ENCODE data around the gene RBM33.

RBM33 gene

DNA sequence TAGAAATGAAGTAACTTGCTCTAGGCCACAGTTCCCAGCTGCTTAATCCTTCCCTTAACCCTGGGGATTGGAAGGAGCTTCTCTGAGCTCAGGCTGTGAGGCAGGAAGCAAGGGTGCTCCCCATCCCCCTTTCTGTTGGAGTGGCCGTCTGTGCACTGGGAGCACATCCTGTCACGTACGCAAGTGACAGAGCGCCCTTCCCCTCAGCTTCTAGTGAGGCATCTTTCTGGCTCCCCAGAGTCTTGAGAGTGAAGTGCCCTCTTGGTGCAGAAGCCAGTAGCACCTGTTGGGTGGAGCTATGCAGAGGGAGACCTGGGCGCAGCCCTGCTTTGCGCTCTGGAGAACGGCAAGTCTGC is 120.0 kb downstream of the RBM33 start:
- TF ChIP-seq YY1 (IDR thresholded peaks at IDR 0.05; ENCODE audit: low read depth) (no peak), EGR1 (IDR thresholded peaks at IDR 0.05) (no peak), TEAD4 (IDR thresholded peaks at IDR 0.05) (no peak), ZBTB7A (IDR thresholded peaks at IDR 0.05; ENCODE audit: low read depth) (no peak), RAD21 (IDR thresholded peaks at IDR 0.05; ENCODE audit: low read depth) (no peak), TCF12 (IDR thresholded peaks at IDR 0.05; ENCODE audit: low read depth) (no peak), CREB1 (IDR thresholded peaks at IDR 0.05; ENCODE audit: low read depth) (no peak), CEBPB (IDR thresholded peaks at IDR 0.05) (no peak), NFIC (IDR thresholded peaks at IDR 0.05) (no peak), TAF1 (IDR thresholded peaks at IDR 0.05; ENCODE audit: low read depth) (no peak), FOXM1 (IDR thresholded peaks at IDR 0.05; ENCODE audit: borderline replicate concordance, low read depth) (no peak), EP300 (IDR thresholded peaks at IDR 0.05; ENCODE audit: borderline replicate concordance) (no peak)
- TF ChIP-seq, protein P1, sequence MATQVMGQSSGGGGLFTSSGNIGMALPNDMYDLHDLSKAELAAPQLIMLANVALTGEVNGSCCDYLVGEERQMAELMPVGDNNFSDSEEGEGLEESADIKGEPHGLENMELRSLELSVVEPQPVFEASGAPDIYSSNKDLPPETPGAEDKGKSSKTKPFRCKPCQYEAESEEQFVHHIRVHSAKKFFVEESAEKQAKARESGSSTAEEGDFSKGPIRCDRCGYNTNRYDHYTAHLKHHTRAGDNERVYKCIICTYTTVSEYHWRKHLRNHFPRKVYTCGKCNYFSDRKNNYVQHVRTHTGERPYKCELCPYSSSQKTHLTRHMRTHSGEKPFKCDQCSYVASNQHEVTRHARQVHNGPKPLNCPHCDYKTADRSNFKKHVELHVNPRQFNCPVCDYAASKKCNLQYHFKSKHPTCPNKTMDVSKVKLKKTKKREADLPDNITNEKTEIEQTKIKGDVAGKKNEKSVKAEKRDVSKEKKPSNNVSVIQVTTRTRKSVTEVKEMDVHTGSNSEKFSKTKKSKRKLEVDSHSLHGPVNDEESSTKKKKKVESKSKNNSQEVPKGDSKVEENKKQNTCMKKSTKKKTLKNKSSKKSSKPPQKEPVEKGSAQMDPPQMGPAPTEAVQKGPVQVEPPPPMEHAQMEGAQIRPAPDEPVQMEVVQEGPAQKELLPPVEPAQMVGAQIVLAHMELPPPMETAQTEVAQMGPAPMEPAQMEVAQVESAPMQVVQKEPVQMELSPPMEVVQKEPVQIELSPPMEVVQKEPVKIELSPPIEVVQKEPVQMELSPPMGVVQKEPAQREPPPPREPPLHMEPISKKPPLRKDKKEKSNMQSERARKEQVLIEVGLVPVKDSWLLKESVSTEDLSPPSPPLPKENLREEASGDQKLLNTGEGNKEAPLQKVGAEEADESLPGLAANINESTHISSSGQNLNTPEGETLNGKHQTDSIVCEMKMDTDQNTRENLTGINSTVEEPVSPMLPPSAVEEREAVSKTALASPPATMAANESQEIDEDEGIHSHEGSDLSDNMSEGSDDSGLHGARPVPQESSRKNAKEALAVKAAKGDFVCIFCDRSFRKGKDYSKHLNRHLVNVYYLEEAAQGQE (IDR thresholded peaks at IDR 0.05; ENCODE audit: low read depth) = no peak
- TF ChIP-seq, protein P2, sequence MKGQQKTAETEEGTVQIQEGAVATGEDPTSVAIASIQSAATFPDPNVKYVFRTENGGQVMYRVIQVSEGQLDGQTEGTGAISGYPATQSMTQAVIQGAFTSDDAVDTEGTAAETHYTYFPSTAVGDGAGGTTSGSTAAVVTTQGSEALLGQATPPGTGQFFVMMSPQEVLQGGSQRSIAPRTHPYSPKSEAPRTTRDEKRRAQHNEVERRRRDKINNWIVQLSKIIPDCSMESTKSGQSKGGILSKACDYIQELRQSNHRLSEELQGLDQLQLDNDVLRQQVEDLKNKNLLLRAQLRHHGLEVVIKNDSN (IDR thresholded peaks at IDR 0.05) = no peak
- TF ChIP-seq, protein P3, sequence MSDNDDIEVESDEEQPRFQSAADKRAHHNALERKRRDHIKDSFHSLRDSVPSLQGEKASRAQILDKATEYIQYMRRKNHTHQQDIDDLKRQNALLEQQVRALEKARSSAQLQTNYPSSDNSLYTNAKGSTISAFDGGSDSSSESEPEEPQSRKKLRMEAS (IDR thresholded peaks at IDR 0.05) = no peak

DNA sequence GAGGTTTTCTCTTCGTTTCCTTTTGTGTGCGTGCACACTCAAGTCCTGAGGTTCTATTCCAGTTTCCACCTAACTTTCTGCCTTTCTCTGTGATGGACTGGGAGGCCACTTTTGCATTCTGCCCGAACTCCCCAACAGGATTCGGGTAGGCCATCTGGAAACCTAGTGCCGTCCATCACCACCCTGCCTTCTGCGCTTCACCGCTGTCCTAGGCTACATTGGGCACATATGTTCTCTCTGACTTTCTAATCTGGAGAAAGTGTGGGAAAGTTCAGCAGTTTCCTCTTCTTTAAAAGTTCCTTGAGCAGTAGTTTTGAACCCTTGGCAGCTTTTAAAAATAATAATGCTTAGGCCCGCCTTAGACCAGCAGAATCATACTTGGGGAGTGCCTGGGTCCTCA is 121.0 kb downstream of the RBM33 start:
- no peak for TF ChIP-seq ZBTB7A (IDR thresholded peaks at IDR 0.05; ENCODE audit: low read depth)
- TF ChIP-seq TCF12 (IDR thresholded peaks at IDR 0.05; ENCODE audit: low read depth) = no peak
- TF ChIP-seq, protein P1 (IDR thresholded peaks at IDR 0.05; ENCODE audit: low read depth) = no peak
- TF ChIP-seq, protein P3 (IDR thresholded peaks at IDR 0.05) = no peak
- no peak for TF ChIP-seq CREB1 (IDR thresholded peaks at IDR 0.05; ENCODE audit: low read depth)
- no peak for TF ChIP-seq TEAD4 (IDR thresholded peaks at IDR 0.05)
- TF ChIP-seq TAF1 (IDR thresholded peaks at IDR 0.05; ENCODE audit: low read depth) = no peak
- no peak for TF ChIP-seq NFIC (IDR thresholded peaks at IDR 0.05)
- no peak for TF ChIP-seq FOXM1 (IDR thresholded peaks at IDR 0.05; ENCODE audit: borderline replicate concordance, low read depth)
- no peak for TF ChIP-seq YY1 (IDR thresholded peaks at IDR 0.05; ENCODE audit: low read depth)

DNA sequence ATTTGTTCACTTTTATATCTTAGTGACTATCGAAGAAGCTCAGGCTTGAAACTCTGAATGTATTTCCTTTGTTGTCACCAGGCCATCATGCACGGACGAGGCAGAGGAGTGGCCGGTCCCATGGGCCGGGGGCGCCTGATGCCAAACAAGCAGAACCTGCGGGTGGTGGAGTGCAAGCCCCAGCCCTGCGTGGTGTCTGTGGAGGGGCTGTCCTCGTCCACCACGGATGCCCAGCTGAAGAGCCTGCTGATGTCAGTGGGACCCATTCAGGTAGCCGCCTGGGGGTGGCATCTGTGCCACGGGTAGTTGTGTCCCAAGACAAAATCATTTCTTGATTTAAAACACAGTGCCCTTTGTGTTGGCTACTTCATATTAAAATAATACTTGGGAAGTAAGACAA is 121.9 kb downstream of the RBM33 start:
- no peak for TF ChIP-seq CREB1 (IDR thresholded peaks at IDR 0.05; ENCODE audit: low read depth)
- no peak for TF ChIP-seq TAF1 (IDR thresholded peaks at IDR 0.05; ENCODE audit: low read depth)
- TF ChIP-seq CEBPB (IDR thresholded peaks at IDR 0.05) = no peak
- no peak for TF ChIP-seq YY1 (IDR thresholded peaks at IDR 0.05; ENCODE audit: low read depth)
- TF ChIP-seq EGR1 (IDR thresholded peaks at IDR 0.05) = no peak
- no peak for TF ChIP-seq NFIC (IDR thresholded peaks at IDR 0.05)
- TF ChIP-seq, protein P3 (IDR thresholded peaks at IDR 0.05) = no peak
- no peak for TF ChIP-seq FOXM1 (IDR thresholded peaks at IDR 0.05; ENCODE audit: borderline replicate concordance, low read depth)
- no peak for TF ChIP-seq TCF12 (IDR thresholded peaks at IDR 0.05; ENCODE audit: low read depth)
- TF ChIP-seq, protein P1 (IDR thresholded peaks at IDR 0.05; ENCODE audit: low read depth) = no peak
- TF ChIP-seq RAD21 (IDR thresholded peaks at IDR 0.05; ENCODE audit: low read depth) = no peak
- TF ChIP-seq ZBTB7A (IDR thresholded peaks at IDR 0.05; ENCODE audit: low read depth) = no peak
- TF ChIP-seq TEAD4 (IDR thresholded peaks at IDR 0.05) = no peak
- TF ChIP-seq, protein P2 (IDR thresholded peaks at IDR 0.05) = no peak
- TF ChIP-seq EP300 (IDR thresholded peaks at IDR 0.05; ENCODE audit: borderline replicate concordance) = no peak
